Measurements from ENCODE around the gene NR5A2.

NR5A2 gene

DNA sequence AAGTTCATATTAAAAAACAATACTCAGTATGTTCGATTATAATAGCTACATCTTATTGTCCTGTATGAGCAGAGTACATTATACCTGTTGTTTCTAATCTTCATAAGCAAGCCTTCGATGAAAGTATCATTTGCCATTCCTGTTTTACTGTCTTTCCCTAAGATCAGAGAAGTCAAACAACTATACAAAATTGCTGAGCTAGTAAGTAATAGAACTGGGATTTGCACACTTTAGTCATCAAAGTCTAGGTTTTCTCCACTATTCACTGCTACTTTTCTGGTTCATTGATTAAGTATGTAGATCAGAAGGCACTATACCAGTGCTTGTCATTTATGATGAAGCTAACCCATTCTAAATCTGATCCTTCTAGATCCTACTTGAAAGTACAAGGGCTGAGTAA lies 108.9 kb downstream of the NR5A2 start:
- no peak overlapping the region for H3K4me3 ChIP-seq (ENCODE audit: low read depth, low read length)
- no peak for TF ChIP-seq CTCF (IDR thresholded peaks at IDR 0.05; ENCODE audit: low read depth, low read length)

DNA sequence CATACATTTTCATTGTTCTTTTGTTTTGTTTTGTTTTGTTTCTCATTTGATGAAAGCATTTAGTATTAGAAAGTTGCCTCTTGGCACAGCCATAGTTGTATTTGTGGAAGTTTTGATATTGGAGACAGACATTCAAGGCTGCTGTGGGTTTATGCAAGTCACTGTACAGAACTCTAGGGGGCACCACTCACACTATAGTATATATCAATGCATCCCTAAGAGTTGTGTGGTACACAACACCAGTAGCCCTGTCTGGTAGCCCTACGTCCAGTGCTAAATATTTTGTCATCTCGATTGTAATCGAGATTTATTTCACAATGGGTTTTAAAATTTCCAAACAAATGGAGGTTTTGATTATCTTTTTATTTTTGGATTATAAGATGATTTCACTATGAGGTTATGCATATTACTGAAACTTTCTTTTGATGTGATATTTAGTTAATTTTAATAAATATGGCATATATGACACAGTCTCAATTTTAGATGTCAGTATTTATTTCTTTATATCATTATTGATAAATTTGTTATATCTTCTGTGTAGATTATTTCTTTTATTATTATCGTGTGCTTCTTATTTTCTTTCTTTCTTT lies 112.2 kb downstream of the NR5A2 start:
- TF ChIP-seq CTCF (IDR thresholded peaks at IDR 0.05; ENCODE audit: low read depth, low read length) = peak; percentile 63; the same call in 1 of the 2 replicates
- H3K4me3 ChIP-seq (ENCODE audit: low read depth, low read length) = no peak overlapping the region

- no peak for TF ChIP-seq CTCF (IDR thresholded peaks at IDR 0.05; ENCODE audit: low read depth, low read length)
- no peak overlapping the region for H3K4me3 ChIP-seq (ENCODE audit: low read depth, low read length)
Observed at GRCh38 chr1:200143347-200143746, 115.8 kb downstream of the NR5A2 start.

DNA sequence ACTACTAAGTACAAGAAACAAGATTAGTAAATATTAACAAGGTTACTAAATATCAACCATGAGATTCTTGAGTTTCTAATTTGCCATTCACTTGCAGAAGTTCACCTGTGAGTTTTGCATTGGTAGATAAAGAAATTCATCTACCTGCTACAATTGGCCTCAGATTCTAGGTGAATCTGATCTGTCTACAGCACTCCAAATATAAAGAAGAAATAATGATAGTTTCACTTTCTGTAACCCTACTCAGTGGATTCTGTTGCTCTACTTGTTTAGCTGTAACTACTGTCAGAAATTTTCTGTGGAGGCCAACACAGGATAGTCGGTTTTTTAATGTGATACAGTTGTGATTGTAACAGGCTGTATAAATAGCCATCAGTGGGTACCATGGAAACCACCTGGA lies 118.6 kb downstream of the NR5A2 start:
- TF ChIP-seq CTCF (IDR thresholded peaks at IDR 0.05; ENCODE audit: low read depth, low read length) = no peak
- H3K4me3 ChIP-seq (ENCODE audit: low read depth, low read length) = no peak overlapping the region

GRCh38 chr1:200147094-200147493 lies 119.6 kb downstream of the NR5A2 start:
- TF ChIP-seq CTCF (IDR thresholded peaks at IDR 0.05; ENCODE audit: low read depth, low read length) = no peak
- no peak overlapping the region for H3K4me3 ChIP-seq (ENCODE audit: low read depth, low read length)

- H3K4me3 ChIP-seq (ENCODE audit: low read depth, low read length) = no peak overlapping the region
- no peak for TF ChIP-seq CTCF (IDR thresholded peaks at IDR 0.05; ENCODE audit: low read depth, low read length)
Observed at GRCh38 chr1:200147742-200148141, 120.2 kb downstream of the NR5A2 start.

- H3K4me3 ChIP-seq (ENCODE audit: low read depth, low read length) = no peak overlapping the region
- no peak for TF ChIP-seq CTCF (IDR thresholded peaks at IDR 0.05; ENCODE audit: low read depth, low read length)
Observed at GRCh38 chr1:200150006-200150405, 122.5 kb downstream of the NR5A2 start.
